Mesenchymal stem cell (in vitro differentiated cells and primary cell): ENCODE data around the gene KANK4.
A peak's percentile ranks its signal among the peaks of the same experiment; 100 is the strongest.

ENCODE experiments used
- DNase-seq: peaks from one replicate; pipeline ENCODE4 v3.0.0-alpha.2; 2013
- H2AFZ ChIP-seq: one replicate; pipeline ENCODE4 v1.6.1; 2013; ENCODE audit warnings: low read depth, mild to moderate bottlenecking, control low read depth, inconsistent platforms, low read length, moderate library complexity
- H2AK5ac ChIP-seq: 2 replicates; pipeline ENCODE4 v1.6.1; 2013; ENCODE audit warnings: low read length, moderate library complexity, mild to moderate bottlenecking, inconsistent platforms; ENCODE audit not compliant: severe bottlenecking
- H2BK120ac ChIP-seq: one replicate; pipeline ENCODE4 v1.6.1; 2013; ENCODE audit warnings: low read depth, mild to moderate bottlenecking, inconsistent platforms, low read length, moderate library complexity
- H2BK12ac ChIP-seq, 2 experiments: one replicate each; pipeline ENCODE4 v1.6.1; 2013; ENCODE audit warnings: inconsistent platforms in 2 of 2, low read length in 2 of 2, mild to moderate bottlenecking in 2 of 2, moderate library complexity in 2 of 2, control low read depth in 1 of 2
- H2BK15ac ChIP-seq: one replicate; pipeline ENCODE4 v1.6.1; 2013; ENCODE audit warnings: mild to moderate bottlenecking, low read depth, inconsistent platforms; ENCODE audit not compliant: poor library complexity, severe bottlenecking
- H2BK5ac ChIP-seq: 2 replicates; pipeline ENCODE4 v1.6.1; 2013; ENCODE audit warnings: low read depth, mild to moderate bottlenecking, low read length, control low read depth, inconsistent platforms; ENCODE audit not compliant: poor library complexity, severe bottlenecking
- H3K14ac ChIP-seq, 2 experiments: one replicate each; pipeline ENCODE4 v1.6.1; 2013; ENCODE audit warnings: inconsistent platforms in 2 of 2, low read length in 2 of 2, control low read depth in 1 of 2, mild to moderate bottlenecking in 1 of 2, moderate library complexity in 1 of 2
- H3K18ac ChIP-seq, 2 experiments: one replicate each; pipeline ENCODE4 v1.6.1; 2013; ENCODE audit warnings: inconsistent platforms in 2 of 2, low read length in 2 of 2, control low read depth in 1 of 2, low read depth in 1 of 2, mild to moderate bottlenecking in 1 of 2
- H3K23ac ChIP-seq, 2 experiments: one replicate each; pipeline ENCODE4 v1.6.1; 2013; ENCODE audit warnings: inconsistent platforms in 2 of 2, low read length in 2 of 2, mild to moderate bottlenecking in 2 of 2, moderate library complexity in 2 of 2, control low read depth in 1 of 2
- H3K27ac ChIP-seq: 2 replicates; pipeline ENCODE4 v1.5.1; 2013; ENCODE audit warnings: mild to moderate bottlenecking, moderate library complexity, low read length, control low read depth, inconsistent platforms; ENCODE audit not compliant: poor library complexity, severe bottlenecking
- H3K27me3 ChIP-seq, 2 experiments: 2 replicates each; pipeline versions ENCODE4 v1.6.1 to v1.7.0; 2013; ENCODE audit warnings: low read length in 2 of 2, mild to moderate bottlenecking in 2 of 2, moderate library complexity in 2 of 2, control low read depth in 1 of 2, inconsistent platforms in 1 of 2; ENCODE audit not compliant: control insufficient read depth in 1 of 2, insufficient read depth in 1 of 2
- H3K36me3 ChIP-seq, 2 experiments: 2 replicates each; pipeline versions ENCODE4 v1.6.1 to v1.7.0; 2013; ENCODE audit warnings: low read length in 2 of 2, control low read depth in 1 of 2, inconsistent platforms in 1 of 2, low read depth in 1 of 2, mild to moderate bottlenecking in 1 of 2; ENCODE audit not compliant: insufficient read depth in 2 of 2, control insufficient read depth in 1 of 2
- H3K4ac ChIP-seq, 2 experiments: one replicate each; pipeline ENCODE4 v1.6.1; 2013; ENCODE audit warnings: inconsistent platforms in 2 of 2, low read length in 2 of 2, mild to moderate bottlenecking in 2 of 2, moderate library complexity in 2 of 2, control low read depth in 1 of 2, low read depth in 1 of 2
- H3K4me1 ChIP-seq: 2 replicates; pipeline ENCODE4 v1.6.1; 2013; ENCODE audit warnings: low read depth, low read length, control low read depth; ENCODE audit not compliant: control insufficient read depth, insufficient read depth
- H3K4me2 ChIP-seq: 2 replicates; pipeline ENCODE4 v1.6.1; 2013; ENCODE audit warnings: low read length, mild to moderate bottlenecking, inconsistent platforms; ENCODE audit not compliant: poor library complexity, severe bottlenecking
- H3K4me3 ChIP-seq, 2 experiments: 2 replicates each; pipeline versions ENCODE4 v1.5.1 to v1.7.0; 2013; ENCODE audit warnings: low read length in 2 of 2, mild to moderate bottlenecking in 2 of 2, control low read depth in 1 of 2, low read depth in 1 of 2; ENCODE audit not compliant: insufficient read depth in 1 of 2
- H3K79me1 ChIP-seq: replicated peaks from 2 replicates; pipeline ENCODE4 v1.6.1; 2013; ENCODE audit warnings: mild to moderate bottlenecking, control low read depth, low read length, inconsistent platforms; ENCODE audit not compliant: poor library complexity, severe bottlenecking
- H3K9ac ChIP-seq: 2 replicates; pipeline ENCODE4 v1.7.0; 2013; ENCODE audit warnings: mild to moderate bottlenecking, low read length, moderate library complexity
- H3K9me3 ChIP-seq: 2 replicates; pipeline ENCODE4 v1.7.0; 2013; ENCODE audit warnings: mild to moderate bottlenecking, low read length; ENCODE audit not compliant: control insufficient read depth
- H4K8ac ChIP-seq: one replicate; pipeline ENCODE4 v1.6.1; 2013; ENCODE audit warnings: inconsistent platforms, mild to moderate bottlenecking, low read length, moderate library complexity
- H4K91ac ChIP-seq: one replicate; pipeline ENCODE4 v1.6.1; 2013; ENCODE audit warnings: mild to moderate bottlenecking, low read length, inconsistent platforms
- WGBS: methylation state at CpG from one replicate; pipeline ENCODE4 v1.1.7; 2013; ENCODE audit warnings: mixed read lengths; 5-methylcytosine and 5-hydroxymethylcytosine counted together

The KANK4 gene

DNA sequence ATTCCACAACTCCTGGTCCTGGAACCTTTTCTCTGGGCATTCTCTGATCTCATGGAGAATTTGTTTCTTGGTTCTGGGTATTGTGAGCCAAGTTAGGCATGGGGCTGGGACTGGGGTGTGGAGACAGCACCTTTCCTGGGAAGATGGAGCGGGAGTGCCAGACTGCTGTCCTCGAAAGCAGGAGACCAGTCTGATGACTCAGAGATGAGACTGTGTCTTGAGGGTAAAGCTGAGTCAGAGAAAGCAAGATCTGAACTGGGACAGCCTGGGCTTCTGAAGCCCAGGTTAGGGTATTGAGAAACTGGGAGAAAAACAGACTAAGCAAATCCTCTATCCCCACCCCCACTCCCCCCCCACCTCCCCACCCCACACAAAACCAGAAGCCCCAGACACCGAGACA, 2.2 kb upstream of the KANK4 start:
- H3K14ac ChIP-seq = no peak overlapping the region
- no peaks in the 10 kb centered on the region for H3K36me3 ChIP-seq
- no peak overlapping the region for H2BK15ac ChIP-seq
- H3K27ac ChIP-seq = no peak overlapping the region
- peak; percentile 31 for DNase-seq
- no peak overlapping the region for H3K4ac ChIP-seq
- H3K23ac ChIP-seq = no peak overlapping the region
- no peak overlapping the region for H3K18ac ChIP-seq
- no peak overlapping the region for H2BK120ac ChIP-seq
- H3K79me1 ChIP-seq = no peaks in the 10 kb centered on the region
- no peak overlapping the region for H2BK5ac ChIP-seq
- no peak overlapping the region for H3K9ac ChIP-seq
- 19% methylated on average over 2 of the region's 3 CpGs for WGBS
- no peak overlapping the region for H2AFZ ChIP-seq
- peaks cover 37 to 53% of the 10 kb centered on the region in 2 experiments for H3K27me3 ChIP-seq
- no peak overlapping the region for H2AK5ac ChIP-seq
- H3K9me3 ChIP-seq = no peaks in the 10 kb centered on the region
- H3K4me2 ChIP-seq = no peak overlapping the region
- H3K4me3 ChIP-seq = no peak overlapping the region
- H3K4me1 ChIP-seq = peaks cover 20% of the 10 kb centered on the region
- no peak overlapping the region for H4K91ac ChIP-seq
- H4K8ac ChIP-seq = no peak overlapping the region
- no peak overlapping the region for H2BK12ac ChIP-seq

DNA sequence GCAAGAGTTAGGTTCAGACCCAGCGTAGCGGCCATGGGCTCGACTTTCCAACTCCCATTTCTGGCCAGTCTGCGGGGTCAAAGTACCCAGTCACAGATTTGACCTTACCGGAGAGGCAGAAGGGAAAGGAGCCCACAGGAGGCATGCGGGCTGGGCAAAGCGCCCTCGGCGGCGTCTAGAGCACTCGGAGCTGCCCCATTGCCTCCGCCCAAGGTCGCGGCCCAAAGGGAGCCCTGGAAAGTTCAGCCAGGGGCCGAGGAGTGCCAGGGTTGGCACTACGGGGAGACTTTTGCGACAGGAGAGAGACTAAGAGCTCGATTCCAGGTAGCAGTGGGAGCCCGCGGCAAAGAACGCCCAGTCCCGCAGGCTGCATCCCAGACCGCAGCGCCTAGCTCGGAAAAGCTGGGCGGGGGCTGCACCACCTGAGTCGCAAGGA, 896 bp downstream of the KANK4 start:
- Histone ChIP-seq H2AFZ (no peak overlapping the region), H3K9ac (no peak overlapping the region), H3K27me3 (peaks cover 60 to 76% of the 10 kb centered on the region in 2 experiments), H3K23ac (no peak overlapping the region), H3K4ac (no peak overlapping the region), H2AK5ac (no peak overlapping the region), H3K4me2 (peak overlapping the region; percentile 79), H3K4me1 (peaks cover 13% of the 10 kb centered on the region), H4K8ac (no peak overlapping the region), H2BK5ac (no peak overlapping the region), H3K4me3 (no peak overlapping the region), H3K18ac (no peak overlapping the region), H3K9me3 (no peaks in the 10 kb centered on the region), H3K14ac (no peak overlapping the region), H3K27ac (no peak overlapping the region), H2BK15ac (no peak overlapping the region), H2BK12ac (no peak overlapping the region), H4K91ac (no peak overlapping the region), H3K79me1 (no peaks in the 10 kb centered on the region), H2BK120ac (no peak overlapping the region), H3K36me3 (no peaks in the 10 kb centered on the region)
- no peak for DNase-seq
- 10% methylated on average over 25 of the region's 27 CpGs for WGBS

DNA sequence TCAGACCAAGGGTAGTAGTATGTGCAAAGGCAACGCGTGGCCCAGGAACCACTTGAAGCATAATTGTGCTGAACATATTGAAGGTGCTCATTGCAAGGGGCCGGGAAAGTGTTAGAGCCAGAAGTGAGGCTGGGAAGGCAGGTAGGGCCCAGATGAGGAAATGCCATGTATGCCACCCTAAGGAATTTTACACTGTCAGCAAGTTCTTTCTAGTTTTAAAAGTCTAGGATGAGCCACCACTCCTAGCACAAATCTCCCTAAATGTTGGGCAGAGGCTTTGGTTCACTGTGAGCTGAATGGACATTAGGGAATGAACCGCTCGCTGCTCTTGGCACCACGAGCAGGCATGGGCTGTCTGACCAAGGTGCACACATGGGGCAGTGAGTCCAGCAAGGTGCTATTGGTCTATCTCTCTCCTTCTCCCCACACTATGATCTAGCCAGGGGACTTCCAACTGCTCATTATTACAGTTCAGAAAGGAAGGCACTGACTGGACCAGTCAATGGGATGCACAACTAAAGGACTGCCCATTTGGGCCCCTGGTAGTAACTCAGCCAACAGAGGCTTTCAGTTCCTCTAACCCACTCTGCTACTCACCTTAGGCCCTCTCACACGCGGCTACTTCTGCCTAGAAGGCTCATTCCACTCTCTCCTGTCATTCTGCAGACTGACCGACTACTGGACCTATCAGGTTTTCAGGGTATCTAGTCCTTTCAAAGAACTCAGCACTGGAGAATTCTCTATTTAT, 2.0 kb downstream of the KANK4 start:
- H2BK15ac ChIP-seq = no peak overlapping the region
- H3K27me3 ChIP-seq = peaks cover 64 to 74% of the 10 kb centered on the region in 2 experiments
- H2BK5ac ChIP-seq = no peak overlapping the region
- H3K4ac ChIP-seq = no peak overlapping the region
- H2BK120ac ChIP-seq = no peak overlapping the region
- H3K9me3 ChIP-seq = no peaks in the 10 kb centered on the region
- H3K79me1 ChIP-seq = no peaks in the 10 kb centered on the region
- H3K4me2 ChIP-seq = no peak overlapping the region
- 73% methylated on average over 8 of the region's 9 CpGs for WGBS
- no peak overlapping the region for H3K18ac ChIP-seq
- H3K4me1 ChIP-seq = peaks cover 13% of the 10 kb centered on the region
- H2AK5ac ChIP-seq = no peak overlapping the region
- no peak overlapping the region for H3K23ac ChIP-seq
- DNase-seq = no peak
- H4K91ac ChIP-seq = no peak overlapping the region
- H2AFZ ChIP-seq = no peak overlapping the region
- no peak overlapping the region for H3K27ac ChIP-seq
- H3K14ac ChIP-seq = no peak overlapping the region
- H3K4me3 ChIP-seq = no peak overlapping the region
- H3K9ac ChIP-seq = no peak overlapping the region
- H3K36me3 ChIP-seq = no peaks in the 10 kb centered on the region
- no peak overlapping the region for H4K8ac ChIP-seq
- no peak overlapping the region for H2BK12ac ChIP-seq

DNA sequence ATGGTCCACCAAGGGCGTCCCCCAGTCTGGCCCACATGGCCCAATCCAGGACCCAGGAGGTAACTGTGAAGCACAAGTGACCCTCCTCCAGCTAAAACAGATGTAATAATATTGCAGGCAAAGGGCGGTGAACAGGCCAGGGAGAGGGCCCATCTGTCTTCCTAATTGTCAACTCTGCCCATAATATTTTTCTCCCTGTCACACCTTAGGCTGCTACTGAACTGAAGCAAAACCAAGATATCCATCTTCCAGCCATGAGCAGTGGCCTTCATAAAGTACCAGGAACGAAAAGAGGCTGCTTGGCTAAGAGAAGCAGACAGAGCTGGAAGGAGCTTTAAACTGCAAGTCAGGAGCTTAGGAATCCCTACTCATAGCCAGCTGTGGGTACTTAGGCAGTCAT, 3.1 kb downstream of the KANK4 start:
- Histone ChIP-seq H4K91ac (no peak overlapping the region), H3K4ac (no peak overlapping the region), H4K8ac (no peak overlapping the region), H3K27ac (no peak overlapping the region), H3K9ac (no peak overlapping the region), H2BK5ac (no peak overlapping the region), H2AK5ac (no peak overlapping the region), H2BK12ac (no peak overlapping the region), H2BK120ac (no peak overlapping the region), H3K79me1 (no peaks in the 10 kb centered on the region), H3K36me3 (no peaks in the 10 kb centered on the region), H3K14ac (no peak overlapping the region), H3K9me3 (no peaks in the 10 kb centered on the region), H3K4me3 (no peak overlapping the region), H3K27me3 (peaks cover 69 to 79% of the 10 kb centered on the region in 2 experiments), H2AFZ (no peak overlapping the region), H3K18ac (no peak overlapping the region), H3K4me2 (no peak overlapping the region), H3K23ac (no peak overlapping the region), H3K4me1 (peaks cover 11% of the 10 kb centered on the region), H2BK15ac (no peak overlapping the region)
- DNase-seq = no peak
- 61% methylated on average over 3 of the region's 3 CpGs for WGBS
